OCI-LY3 (cell line): ENCODE data around the gene ST3GAL6.

Experiments used
- H2AFZ ChIP-seq: fragments of 200-600, 300-600 bp; shearing (Covaris generic); 2 replicates; pipeline ENCODE4 v1.6.0; 2014; ENCODE audit warnings: antibody characterized with exemption, low read depth, low read length
- H3K27ac ChIP-seq: fragments of 200-600, 300-600 bp; sonication (generic); 2 replicates; pipeline ENCODE4 v1.5.1; 2014; ENCODE audit warnings: mild to moderate bottlenecking, low read length, moderate library complexity, mixed read lengths
- H3K27me3 ChIP-seq: fragments of 200-600, 300-600 bp; sonication (generic); 2 replicates; pipeline ENCODE4 v1.6.1; 2014; ENCODE audit warnings: low read depth, low read length, mixed read lengths
- H3K36me3 ChIP-seq: fragments of 200-600, 300-600 bp; sonication (generic); replicated peaks from 2 replicates; pipeline ENCODE3; 2014; ENCODE audit warnings: low read depth, low read length, mixed read lengths
- H3K4me1 ChIP-seq: fragments of 300-600, 200-600 bp; sonication (generic); 2 replicates; pipeline ENCODE4 v1.6.1; 2014; ENCODE audit warnings: low read length, mixed read lengths
- H3K4me2 ChIP-seq: fragments of 200-600, 300-600 bp; sonication (generic); 2 replicates; pipeline ENCODE4 v1.6.1; 2014; ENCODE audit warnings: low read length, mixed read lengths
- H3K4me3 ChIP-seq: fragments of 300-600, 200-600 bp; sonication (generic); 2 replicates; pipeline ENCODE4 v1.5.1; 2014; ENCODE audit warnings: antibody characterized with exemption, mild to moderate bottlenecking, low read length, moderate library complexity
- H3K79me2 ChIP-seq: fragments of 300-600, 200-600 bp; shearing (Covaris generic); 2 replicates; pipeline ENCODE4 v1.6.1; 2014; ENCODE audit warnings: mild to moderate bottlenecking, low read length, mixed read lengths
- H3K9ac ChIP-seq: fragments of 300-600, 200-600 bp; shearing (Covaris generic); 2 replicates; pipeline ENCODE4 v1.6.0; 2014; ENCODE audit warnings: mild to moderate bottlenecking, low read length, moderate library complexity
- H3K9me3 ChIP-seq: fragments of 200-600, 300-600 bp; shearing (Covaris generic); 2 replicates; pipeline ENCODE4 v1.6.1; 2014; ENCODE audit warnings: low read length, mixed read lengths; ENCODE audit not compliant: insufficient read depth
- H4K20me1 ChIP-seq: fragments of 200-600, 300-600 bp; sonication (generic); 2 replicates; pipeline ENCODE4 v1.6.1; 2016; ENCODE audit warnings: low read length, mixed read lengths; ENCODE audit not compliant: insufficient read depth
- CTCF ChIP-seq: fragments of 200-600, 300-600 bp; sonication (generic); IDR thresholded peaks from 2 replicates; pipeline ENCODE4 v1.5.1; 2014; ENCODE audit warnings: antibody characterized with exemption, low read length, low read depth
- EZH2phosphoT487 ChIP-seq: fragments of 200-600 bp; shearing (Covaris generic); IDR thresholded peaks from 2 replicates; pipeline ENCODE4 v1.6.1; 2018; ENCODE audit warnings: antibody characterized with exemption, mixed run types, low read depth

Gene ST3GAL6

GRCh38 chr3:98793971-98794370 is 30.8 kb downstream of the ST3GAL6 start:
- Histone ChIP-seq H3K36me3 (no peaks in the 10 kb centered on the region), H4K20me1 (no peaks in the 10 kb centered on the region), H3K4me3 (no peak overlapping the region), H3K9me3 (no peaks in the 10 kb centered on the region), H3K4me2 (no peak overlapping the region), H3K4me1 (peaks cover 5% of the 10 kb centered on the region; the same call in 1 of the 2 replicates), H3K27me3 (no peaks in the 10 kb centered on the region), H2AFZ (no peak overlapping the region), H3K79me2 (no peaks in the 10 kb centered on the region), H3K9ac (no peak overlapping the region), H3K27ac (no peak overlapping the region)
- TF ChIP-seq EZH2phosphoT487 (no peak), CTCF (no peak)

- TF ChIP-seq EZH2phosphoT487 (no peak), CTCF (no peak)
These were observed 33.2 kb downstream of the ST3GAL6 start for GRCh38 chr3:98796334-98796733.

GRCh38 chr3:98797905-98798304 is 34.8 kb downstream of the ST3GAL6 start:
- Histone ChIP-seq H2AFZ (no peak overlapping the region), H3K27ac (no peak overlapping the region), H3K4me1 (no peaks in the 10 kb centered on the region), H3K79me2 (no peaks in the 10 kb centered on the region), H3K27me3 (no peaks in the 10 kb centered on the region), H3K36me3 (no peaks in the 10 kb centered on the region), H3K9me3 (no peaks in the 10 kb centered on the region), H3K4me2 (no peak overlapping the region), H3K4me3 (no peak overlapping the region), H3K9ac (no peak overlapping the region), H4K20me1 (no peaks in the 10 kb centered on the region)
- TF ChIP-seq EZH2phosphoT487 = no peak
- TF ChIP-seq CTCF = no peak

More at GRCh38 chr3:98796334-98796733, 33.2 kb downstream of the ST3GAL6 start:
- H3K79me2 ChIP-seq = no peaks in the 10 kb centered on the region
- no peaks in the 10 kb centered on the region for H3K27me3 ChIP-seq
- H4K20me1 ChIP-seq = no peaks in the 10 kb centered on the region
- no peak overlapping the region for H3K4me3 ChIP-seq
- H3K9ac ChIP-seq = no peak overlapping the region
- H3K36me3 ChIP-seq = no peaks in the 10 kb centered on the region
- no peaks in the 10 kb centered on the region for H3K4me1 ChIP-seq
- H3K9me3 ChIP-seq = no peaks in the 10 kb centered on the region
- H2AFZ ChIP-seq = no peak overlapping the region
- no peak overlapping the region for H3K4me2 ChIP-seq
- H3K27ac ChIP-seq = no peak overlapping the region

- Histone ChIP-seq H4K20me1 (no peaks in the 10 kb centered on the region), H3K36me3 (no peaks in the 10 kb centered on the region), H3K9me3 (no peaks in the 10 kb centered on the region), H3K4me3 (no peak overlapping the region), H3K4me1 (no peaks in the 10 kb centered on the region), H3K27me3 (no peaks in the 10 kb centered on the region), H3K79me2 (no peaks in the 10 kb centered on the region), H3K4me2 (no peak overlapping the region), H2AFZ (no peak overlapping the region), H3K27ac (no peak overlapping the region), H3K9ac (no peak overlapping the region)
- TF ChIP-seq CTCF (no peak), EZH2phosphoT487 (no peak)
These were observed 35.7 kb downstream of the ST3GAL6 start for GRCh38 chr3:98798820-98799219.
